ENCODE data around the gene EVA1B. TPM values are rescaled to one million over a fixed set of nuclear protein-coding genes. Genes with fewer than 3 reads are reported as not detected.

Gene EVA1B
- total and polyA plus RNA-seq, 2 of the 4 experiments (the other 2 are of a cell fraction) = 49.8 to 64.6 TPM

GRCh38 chr1:36351227-36351977 lies 28.0 kb upstream of the EVA1B start (continued):
- TF ChIP-seq ELK1 (IDR thresholded peaks at IDR 0.05; ENCODE audit: borderline replicate concordance, low read depth, low read length) (no peak), CEBPB (IDR thresholded peaks at IDR 0.05; ENCODE audit: low read depth, low read length) (no peak), POLR2A (IDR thresholded peaks at IDR 0.05; ENCODE audit: low read depth, low read length) (0 out of 2 replicates have a peak, but pooled peaks have one; percentile 25)

All from IMR-90 (cell line).